Heart right ventricle (tissue), 16 donors: ENCODE data around the gene ACKR1. TPM values are rescaled to one million over a fixed set of nuclear protein-coding genes. Genes with fewer than 3 reads are reported as not detected.

Experiments
- ATAC-seq, 8 donors: fragments of 200-7000 bp; cut with Tn5 transposase; one replicate each; pipeline ENCODE4 v1.9.1; 2020; ENCODE audit warnings: mild to moderate bottlenecking in 8 of 8, moderate library complexity in 8 of 8, moderate number of reproducible peaks in 1 of 8
- DNase-seq, 2 donors: peaks; one replicate each; pipeline ENCODE4 v3.0.0-alpha.2; 2020
- H3K27ac ChIP-seq, 10 donors: fragments of 200-600 bp; sonication (generic) in 2 of 10; one replicate each; pipeline versions ENCODE4 v1.5.0 to v1.8.0; 2020 to 2022; ENCODE audit warnings: mild to moderate bottlenecking in 3 of 10
- H3K27me3 ChIP-seq, 7 donors: fragments of 200-600 bp; one replicate each; pipeline ENCODE4 v1.8.0; 2021 to 2022; ENCODE audit warnings: mild to moderate bottlenecking in 2 of 7
- H3K36me3 ChIP-seq, 9 donors: fragments of 200-600 bp; sonication (generic) in 1 of 9; one replicate each; pipeline versions ENCODE4 v1.5.0 to v1.8.0; 2020 to 2022; ENCODE audit warnings: mild to moderate bottlenecking in 2 of 9
- H3K4me1 ChIP-seq, 9 donors: fragments of 200-600 bp; sonication (generic) in 1 of 9; one replicate each; pipeline versions ENCODE4 v1.5.0 to v1.8.0; 2020 to 2022; ENCODE audit warnings: mild to moderate bottlenecking in 4 of 9
- H3K4me3 ChIP-seq, 10 donors: fragments of 200-600 bp; sonication (generic) in 2 of 10; one replicate each; pipeline versions ENCODE4 v1.5.0 to v1.8.0; 2020 to 2022; ENCODE audit warnings: mild to moderate bottlenecking in 7 of 10, moderate library complexity in 2 of 10
- H3K9me3 ChIP-seq, 11 donors: fragments of 200-600 bp in 10 of 11; sonication (generic) in 2 of 11; one replicate each; pipeline versions ENCODE4 v1.5.0 to v1.8.0; 2013 to 2022; ENCODE audit warnings: mild to moderate bottlenecking in 2 of 11, control low read depth in 1 of 11, moderate library complexity in 1 of 11
- CTCF ChIP-seq, 9 donors: fragments of 200-600 bp; sonication (generic) in 2 of 9; IDR thresholded peaks; one replicate each; pipeline versions ENCODE4 v1.5.0 to v1.8.0; 2021 to 2022; ENCODE audit warnings: antibody characterized with exemption in 9 of 9, mild to moderate bottlenecking in 5 of 9, moderate library complexity in 1 of 9
- WGBS, 2 donors: extraction: QIAGEN DNeasy Blood & Tissue Kit; methylation state at CpG; one replicate each; pipeline ENCODE4 v1.1.7; 2013; ENCODE audit warnings: inconsistent platforms in 1 of 2; 5-methylcytosine and 5-hydroxymethylcytosine counted together
- intact Hi-C, 10 donors: fragments of 100-400 bp; cut with DNase I; formaldehyde crosslinking; loops; one replicate each; pipeline versions ENCODE4 v1.11.1 to v1.14.2; 2022
- polyA plus RNA-seq, 2 donors: library from polyadenylated mRNA; stranded (reverse); fragments of 200-250 nt; gene quantifications; one replicate each; pipeline ENCODE4 v1.2.3, GENCODE V29; 2013
- total RNA-seq, 10 donors: library from RNA; stranded (reverse); fragmentation: NEBNext Ultra II Directional in 3 of 10; extraction: Animal tissue kit (Norgen Biotek cat#: 25700) in 3 of 10; gene quantifications; one replicate each; pipeline versions ENCODE4 v1.2.1 to v1.2.4, GENCODE V29; 2021 to 2023
- donor health status: Arrhythmogenic right ventricular cardiomyopathy.
- donor health status: ischemic (EF 13 %, LVEDD 7.1; RV severe dilation, severe dysfunction).
- donor health status: healthy with polysubstance abuse.
- donor health status: DM: no; HTN: yes; CAD: no.
- donor health status: DM: no; HTN: no; CAD: no.
- donor health status: ischemic (EF 25% LVEDD 6.9; RV normal size, moderate dysfunction).
- donor health status: ischemic (EF 25% LVEDD 5.7; RV mildly dilated, moderate dysfunction).
- donor health status: healthy.
- donor health status: DM: yes; HTN: yes; CAD: no.
- donor health status: Ischemic cardiomyopathy.
- donor health status: ischemic (EF 35%, LVEDD 5.7; RV mildly dilated, moderate dysfunction).
- donor health status: nonischemic (EF 11% LVEDD 7.7; RV severe dilation, severe dysfunction).
- donor health status: DM: yes; HTN: yes; CAD: no.
- donor health status: PGD.
- donor health status: ischemic (EF 29% LVEDD 5.4; RV normal size, mild dysfunction).
- donor health status: nonischemic (EF 23%, LVEDD 6.1; RV moderate dilation, normal function).

The ACKR1 gene
- total and polyA plus RNA-seq, 12 donors, result 5.0 to 45.6 (median 12.0) TPM

- Histone ChIP-seq H3K27ac (no peak overlapping the region), H3K4me1 (no peaks in the 10 kb centered on the region), H3K4me3 (no peak overlapping the region), H3K9me3 (no peaks in the 10 kb centered on the region), H3K27me3 (peaks cover 0 to 61% (median 18%) of the 10 kb centered on the region in 7 donors), H3K36me3 (no peaks in the 10 kb centered on the region)
- no peak for ATAC-seq
- intact Hi-C loops, result no loop called here
- WGBS, 2 donors, result 29 to 35% methylated on average over 4 of the region's 4 CpGs
- DNase-seq, result no peak
- TF ChIP-seq CTCF (IDR thresholded peaks at IDR 0.05), result no peak
Observed at GRCh38 chr1:159181328-159182024, 23.2 kb upstream of the ACKR1 start.

- intact Hi-C loops, result no loop called here
- WGBS, 2 donors, result 60 to 64% methylated on average over 2 of the region's 2 CpGs
- H3K4me1 ChIP-seq, result peaks cover 0 to 11% (median 0%) of the 10 kb centered on the region in 9 donors
- no peak overlapping the region for H3K4me3 ChIP-seq
- no peaks in the 10 kb centered on the region for H3K9me3 ChIP-seq
- DNase-seq, result no peak
- no peak for TF ChIP-seq CTCF (IDR thresholded peaks at IDR 0.05)
- no peak for ATAC-seq
- peaks cover 0 to 86% (median 29%) of the 10 kb centered on the region in 7 donors for H3K27me3 ChIP-seq
- no peaks in the 10 kb centered on the region for H3K36me3 ChIP-seq
- no peak overlapping the region for H3K27ac ChIP-seq
Observed at GRCh38 chr1:159184201-159184600, 20.5 kb upstream of the ACKR1 start.

GRCh38 chr1:159185121-159185520 is 19.6 kb upstream of the ACKR1 start:
- no peak for TF ChIP-seq CTCF (IDR thresholded peaks at IDR 0.05)
- H3K4me3 ChIP-seq, result no peak overlapping the region
- intact Hi-C loops, result no loop called here
- H3K36me3 ChIP-seq, result no peaks in the 10 kb centered on the region
- DNase-seq (no peak), ATAC-seq (no peak)
- WGBS, 2 donors, result 84 to 85% methylated on average over 5 of the region's 5 CpGs
- H3K27me3 ChIP-seq, result peaks cover 0 to 90% (median 36%) of the 10 kb centered on the region in 7 donors
- no peak overlapping the region for H3K27ac ChIP-seq
- H3K4me1 ChIP-seq, result peaks cover 0 to 11% (median 0%) of the 10 kb centered on the region in 9 donors
- no peaks in the 10 kb centered on the region for H3K9me3 ChIP-seq

- DNase-seq (no peak), ATAC-seq (no peak)
- no peak overlapping the region for H3K27ac ChIP-seq
- 18 to 27% methylated on average over 3 of the region's 3 CpGs for WGBS, 2 donors
- intact Hi-C loops, result no loop called here
- TF ChIP-seq CTCF (IDR thresholded peaks at IDR 0.05), result no peak
- no peaks in the 10 kb centered on the region for H3K9me3 ChIP-seq
- peaks cover 0 to 93% (median 36%) of the 10 kb centered on the region in 7 donors for H3K27me3 ChIP-seq
- H3K4me1 ChIP-seq, result peaks cover 0 to 11% (median 0%) of the 10 kb centered on the region in 9 donors
- no peaks in the 10 kb centered on the region for H3K36me3 ChIP-seq
- H3K4me3 ChIP-seq, result no peak overlapping the region
Observed at GRCh38 chr1:159187033-159187432, 17.6 kb upstream of the ACKR1 start.
